H1 (cell line): ENCODE results near the gene L2HGDH. TPM values are rescaled to one million over a fixed set of nuclear protein-coding genes. Genes with fewer than 3 reads are reported as not detected.

Experiments used
- CTCF ChIA-PET: fragments of 300-600 bp; sonication (Branson Sonifier 250); formaldehyde crosslinking; loops from one replicate; lab custom pipeline; 2021; ENCODE audit not compliant: partially characterized antibody; lab: Charles Lee
- POLR2A ChIA-PET: fragments of 300-600 bp; sonication (Branson Sonifier 250); formaldehyde crosslinking; loops from one replicate; lab custom pipeline; 2021; ENCODE audit warnings: inconsistent platforms; ENCODE audit not compliant: partially characterized antibody; lab: Charles Lee
- DNase-seq, 2 experiments: peaks; one replicate each; pipeline versions ENCODE4 v3.0.0 to v3.0.0-alpha.2; 2010 to 2022; ENCODE audit warnings: low spot score in 2 of 2, low read depth in 1 of 2, mixed read lengths in 1 of 2
- FAIRE-seq: peaks from 2 replicates; lab custom pipeline; 2011; peaks lifted over from hg19 to GRCh38; lab: Jason Lieb, UNC
- H2AFZ ChIP-seq: 2 replicates; pipeline ENCODE4 v1.8.1; 2012; ENCODE audit warnings: low read length, inconsistent platforms
- H2AK5ac ChIP-seq: 2 replicates; pipeline ENCODE4 v1.6.1; 2013; ENCODE audit warnings: low read depth, low read length
- H2BK120ac ChIP-seq: replicated peaks from 2 replicates; pipeline ENCODE3; 2013; ENCODE audit warnings: low read depth, low read length, inconsistent platforms
- H2BK12ac ChIP-seq: 2 replicates; pipeline ENCODE4 v1.6.1; 2013; ENCODE audit warnings: low read depth, low read length
- H2BK15ac ChIP-seq: 2 replicates; pipeline ENCODE4 v1.6.1; 2013; ENCODE audit warnings: low read length
- H2BK20ac ChIP-seq: 2 replicates; pipeline ENCODE4 v1.6.1; 2013; ENCODE audit warnings: low read length
- H2BK5ac ChIP-seq: 2 replicates; pipeline ENCODE4 v1.6.1; 2013; ENCODE audit warnings: low read depth, low read length
- H3K14ac ChIP-seq: 2 replicates; pipeline ENCODE4 v1.6.1; 2013; ENCODE audit warnings: inconsistent platforms; ENCODE audit not compliant: insufficient read length
- H3K18ac ChIP-seq: 2 replicates; pipeline ENCODE4 v1.6.1; 2013; ENCODE audit warnings: low read length; ENCODE audit errors: extremely low read depth
- H3K23ac ChIP-seq: 2 replicates; pipeline ENCODE4 v1.6.1; 2013; ENCODE audit warnings: inconsistent platforms; ENCODE audit not compliant: insufficient read length
- H3K23me2 ChIP-seq: 2 replicates; pipeline ENCODE4 v1.6.1; 2013; ENCODE audit warnings: low read depth, low read length
- H3K27ac ChIP-seq: 2 replicates; pipeline ENCODE4 v1.6.1; 2011; ENCODE audit warnings: low read depth, low read length, inconsistent platforms
- H3K27me3 ChIP-seq, 4 experiments: replicated peaks in 1 of 4; 1 replicate in 1 of 4; 2 replicates in 3 of 4; pipeline versions ENCODE4 v1.6.1 to v1.8.1; 2011 to 2013; ENCODE audit warnings: low read length in 3 of 4, mild to moderate bottlenecking in 3 of 4, inconsistent platforms in 2 of 4, mixed read lengths in 2 of 4, moderate library complexity in 1 of 4; ENCODE audit not compliant: control insufficient read depth in 3 of 4, insufficient read depth in 3 of 4; ENCODE audit errors: extremely low read depth in 1 of 4
- H3K36me3 ChIP-seq, 4 experiments: 2 replicates each; pipeline versions ENCODE4 v1.6.1 to v1.8.1; 2011 to 2013; ENCODE audit warnings: mild to moderate bottlenecking in 4 of 4, low read length in 3 of 4, moderate library complexity in 2 of 4, control low read depth in 1 of 4, inconsistent platforms in 1 of 4; ENCODE audit not compliant: insufficient read depth in 4 of 4, control insufficient read depth in 2 of 4
- H3K4ac ChIP-seq: replicated peaks from 2 replicates; pipeline ENCODE3; 2013; ENCODE audit warnings: low read length, low read depth, mixed read lengths, inconsistent platforms; ENCODE audit not compliant: insufficient read length
- H3K4me1 ChIP-seq, 4 experiments: replicated peaks in 1 of 4; 1 replicate in 1 of 4; 2 replicates in 3 of 4; pipeline versions ENCODE4 v1.6.1 to v1.8.1; 2011 to 2013; ENCODE audit warnings: low read length in 3 of 4, inconsistent platforms in 2 of 4, mixed read lengths in 1 of 4; ENCODE audit not compliant: insufficient read depth in 4 of 4, control insufficient read depth in 3 of 4
- H3K4me2 ChIP-seq, 2 experiments: 2 replicates each; pipeline versions ENCODE4 v1.6.1 to v1.8.1; 2011 to 2013; ENCODE audit warnings: low read depth in 2 of 2, low read length in 2 of 2, control low read depth in 1 of 2, inconsistent platforms in 1 of 2, mild to moderate bottlenecking in 1 of 2; ENCODE audit not compliant: insufficient read depth in 1 of 2
- H3K4me3 ChIP-seq, 4 experiments: fragments of 200-600, 300-600 bp in 1 of 4; sonication (generic), shearing (Covaris generic), sonication (Bioruptor Twin) in 1 of 4; 2 replicates each; pipeline versions ENCODE4 v1.5.1 to v1.8.1; 2011 to 2016; ENCODE audit warnings: low read length in 4 of 4, low read depth in 3 of 4, control low read depth in 2 of 4, inconsistent platforms in 2 of 4, mild to moderate bottlenecking in 2 of 4, mixed read lengths in 1 of 4, moderate library complexity in 1 of 4; ENCODE audit not compliant: insufficient read depth in 2 of 4; ENCODE audit errors: extremely low read depth in 1 of 4
- H3K56ac ChIP-seq: replicated peaks from 2 replicates; pipeline ENCODE3; 2013; ENCODE audit warnings: low read depth, mild to moderate bottlenecking, mixed read lengths, low read length, inconsistent platforms; ENCODE audit not compliant: insufficient read length
- H3K79me1 ChIP-seq: 2 replicates; pipeline ENCODE4 v1.6.1; 2013; ENCODE audit warnings: low read depth, low read length, control low read depth
- H3K79me2 ChIP-seq, 2 experiments: 2 replicates each; pipeline versions ENCODE4 v1.6.1 to v1.8.1; 2012 to 2013; ENCODE audit warnings: low read length in 2 of 2, mild to moderate bottlenecking in 2 of 2, inconsistent platforms in 1 of 2; ENCODE audit not compliant: insufficient read depth in 2 of 2, control insufficient read depth in 1 of 2
- H3K9ac ChIP-seq, 4 experiments: replicated peaks in 1 of 4; 1 replicate in 1 of 4; 2 replicates in 3 of 4; pipeline versions ENCODE4 v1.6.1 to v1.8.1; 2011 to 2013; ENCODE audit warnings: low read depth in 3 of 4, low read length in 3 of 4, control low read depth in 2 of 4, mild to moderate bottlenecking in 2 of 4, moderate library complexity in 2 of 4, inconsistent platforms in 1 of 4; ENCODE audit errors: extremely low read depth in 1 of 4
- H3K9me3 ChIP-seq, 2 experiments: 2 replicates each; pipeline versions ENCODE4 v1.6.1 to v1.8.1; 2012 to 2013; ENCODE audit warnings: mild to moderate bottlenecking in 2 of 2, moderate library complexity in 2 of 2, control low read depth in 1 of 2, inconsistent platforms in 1 of 2, low read depth in 1 of 2, low read length in 1 of 2, mixed read lengths in 1 of 2; ENCODE audit not compliant: insufficient read depth in 2 of 2
- H4K20me1 ChIP-seq, 2 experiments: replicated peaks in 1 of 2; 2 replicates each; pipeline versions ENCODE3 to v1.8.1; 2011 to 2013; ENCODE audit warnings: inconsistent platforms in 2 of 2, low read length in 2 of 2, mild to moderate bottlenecking in 1 of 2; ENCODE audit not compliant: insufficient read depth in 2 of 2, control insufficient read depth in 1 of 2
- H4K5ac ChIP-seq: 2 replicates; pipeline ENCODE4 v1.6.1; 2013; ENCODE audit warnings: low read length, low read depth, mixed read lengths, inconsistent platforms; ENCODE audit not compliant: insufficient read length
- H4K8ac ChIP-seq: 2 replicates; pipeline ENCODE4 v1.8.0; 2013; ENCODE audit warnings: mild to moderate bottlenecking, moderate library complexity, low read length, inconsistent platforms; ENCODE audit not compliant: insufficient read depth; ENCODE audit errors: extremely low read depth
- H4K91ac ChIP-seq: replicated peaks from 2 replicates; pipeline ENCODE3; 2013; ENCODE audit warnings: low read length, mixed read lengths, inconsistent platforms; ENCODE audit not compliant: insufficient read length
- NANOG ChIP-seq: IDR thresholded peaks from 2 replicates; pipeline ENCODE4 v1.6.1; 2011; ENCODE audit warnings: low read length, low read depth, mild to moderate bottlenecking, inconsistent platforms; ENCODE audit not compliant: insufficient read depth, poor library complexity, severe bottlenecking
- RXRA ChIP-seq: IDR thresholded peaks from 2 replicates; pipeline ENCODE4 v1.6.1; 2011; ENCODE audit warnings: low read depth, mild to moderate bottlenecking, low read length, moderate library complexity; ENCODE audit not compliant: insufficient read depth
- SIN3A ChIP-seq, 2 experiments: IDR thresholded peaks in 1 of 2; conservative IDR thresholded peaks in 1 of 2; 2 replicates each; pipeline ENCODE4 v1.6.1; 2011 to 2012; ENCODE audit warnings: low read length in 2 of 2, improper control_type of control experiment in 1 of 2, low read depth in 1 of 2, mild to moderate bottlenecking in 1 of 2
- WGBS, 2 experiments: shearing (Covaris generic) in 1 of 2; methylation state at CpG; one replicate each; pipeline versions ENCODE4 v1.1.6 to v1.1.7; 2013 to 2015; ENCODE audit warnings: low lambda C conversion rate in 2 of 2, mixed read lengths in 2 of 2, inconsistent platforms in 1 of 2, low coverage in 1 of 2, missing lambda C conversion rate in 1 of 2; ENCODE audit not compliant: insufficient replicate concordance in 2 of 2, insufficient coverage in 1 of 2, insufficient read length in 1 of 2; ENCODE audit errors: extremely low coverage in 1 of 2, missing lambda C conversion rate in 1 of 2; 5-methylcytosine and 5-hydroxymethylcytosine counted together
- polyA plus RNA-seq, 7 experiments: library from polyadenylated mRNA; depleted of rRNA in 3 of 7; stranded (reverse) in 5 of 7; unstranded in 2 of 7; fragments of >200 nt in 5 of 7; fragments of 200-250 nt in 2 of 7; gene quantifications; 1 replicate in 5 of 7; 2 replicates in 1 of 7; 4 replicates in 1 of 7; pipeline versions ENCODE4 v1.2.1 to v1.2.3, GENCODE V29; 2011 to 2013; ENCODE audit warnings: missing spikeins in 2 of 7, mixed read lengths in 2 of 7
- total RNA-seq: library from RNA; stranded (reverse); fragmentation: NEBNext Ultra II Directional; extraction: Animal tissue kit (Norgen Biotek cat#: 25700); gene quantifications from 2 replicates; pipeline ENCODE4 v1.2.1, GENCODE V29; 2021

L2HGDH gene
- total and polyA plus RNA-seq, 2 of the 8 experiments (the other 6 are each of a cell fraction or from before 2014, with no cell fraction given) = 12.2 to 28.6 TPM

GRCh38 chr14:50320283-50320682, 8.3 kb upstream of the L2HGDH start:
- H3K79me1 ChIP-seq = peaks cover 8% of the 10 kb centered on the region; the same call in 1 of the 2 replicates
- H3K27ac ChIP-seq = no peak overlapping the region
- H2BK120ac ChIP-seq = no peak overlapping the region
- no peaks in the 10 kb centered on the region for H3K23me2 ChIP-seq
- H3K4ac ChIP-seq = no peak overlapping the region
- DNase-seq = no peak
- 90% methylated on average over 8 of the region's 8 CpGs; no CpG with 5 or more reads in 1 of the 2 experiments for WGBS, 2 experiments
- no peak overlapping the region for H2AFZ ChIP-seq
- FAIRE-seq = no peak
- H3K79me2 ChIP-seq = peaks cover 0 to 26% of the 10 kb centered on the region in 2 experiments; a peak in 2 of 4 replicates
- H4K91ac ChIP-seq = no peak overlapping the region
- no peak overlapping the region for H2BK15ac ChIP-seq
- no peaks in the 10 kb centered on the region for H3K9me3 ChIP-seq
- H3K9ac ChIP-seq = no peak overlapping the region
- peaks cover 0 to 1% of the 10 kb centered on the region in 2 experiments for H4K20me1 ChIP-seq
- no peak overlapping the region for H3K14ac ChIP-seq
- TF ChIP-seq NANOG (no peak), SIN3A (conservative IDR thresholded peaks at IDR 0.05 in 1 of 2, IDR thresholded peaks at IDR 0.05 in 1 of 2; ENCODE audit: low read depth in 1 of 2, low read length in 2 of 2) (no peak), RXRA (no peak)
- TF ChIP-seq, all 59 proteins: peak for 0
- H3K4me3 ChIP-seq = no peak overlapping the region
- H2AK5ac ChIP-seq = no peak overlapping the region
- no peaks in the 10 kb centered on the region for H3K27me3 ChIP-seq
- H3K18ac ChIP-seq = no peak overlapping the region
- H3K36me3 ChIP-seq = peaks cover 2 to 13% (median 10%) of the 10 kb centered on the region in 4 experiments
- H4K5ac ChIP-seq = no peak overlapping the region
- H2BK12ac ChIP-seq = no peak overlapping the region
- H3K56ac ChIP-seq = no peak overlapping the region
- no peak overlapping the region for H3K23ac ChIP-seq
- ChIA-PET CTCF (interaction anchor here (0.7 to 3.5 kb wide), 27 partner anchors 9 to 457 kb away, joined by 3 to 30 read pairs (median 4); partner anchors contain the start of genes ATL1, DMAC2L and L2HGDH), POLR2A (interaction anchor here (0.7 to 2.2 kb wide), 8 partner anchors 8 to 208 kb away, joined by 3 to 7 read pairs (median 3); partner anchors contain the start of genes DMAC2L and L2HGDH)
- no peak overlapping the region for H3K4me2 ChIP-seq
- H2BK20ac ChIP-seq = no peak overlapping the region
- no peaks in the 10 kb centered on the region for H3K4me1 ChIP-seq
- no peak overlapping the region for H4K8ac ChIP-seq
- H2BK5ac ChIP-seq = no peak overlapping the region
